HuH-7.5 (cell line): ENCODE data around the gene DRD4.

Source experiments
- DNase-seq: peaks from one replicate; pipeline ENCODE4 v3.0.0; 2011; ENCODE audit warnings: low spot score

Gene DRD4

DNA sequence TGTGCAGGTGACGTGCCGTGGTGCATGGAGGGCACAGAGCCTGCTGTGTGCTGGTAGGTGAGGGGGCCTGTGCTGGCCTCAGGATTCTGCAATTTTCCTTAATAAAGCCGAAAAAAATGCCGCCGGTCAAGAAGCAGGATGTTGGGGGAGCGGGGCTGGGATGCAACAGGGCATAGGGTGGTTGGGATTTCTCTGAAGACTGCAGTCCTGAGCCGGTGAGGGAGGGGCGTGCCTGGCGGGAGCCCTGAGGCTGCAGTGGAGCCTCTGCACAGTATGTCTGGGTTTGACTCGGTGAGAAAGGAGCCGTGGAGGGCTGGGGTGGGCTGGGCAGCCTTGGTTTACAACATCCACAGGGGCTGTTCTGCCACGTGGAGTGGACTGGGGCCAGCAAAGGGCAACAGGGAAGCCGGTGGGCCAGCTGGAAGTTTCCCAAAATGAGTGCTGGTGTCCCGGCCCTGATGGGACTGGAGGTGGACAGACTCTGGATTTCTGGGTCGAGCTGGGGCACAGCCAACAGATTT is 13.7 kb upstream of the DRD4 start:
- no peak for DNase-seq

- no peak for DNase-seq
Observed at GRCh38 chr11:623999-624704, 12.9 kb upstream of the DRD4 start.

GRCh38 chr11:624705-625635 is 12.1 kb upstream of the DRD4 start, which contains the start of gene CDHR5:
CDHR5 (minus strand) TSS chr11:624955; CDS start chr11:624902, 53 bp downstream.
- no peak for DNase-seq

DNA sequence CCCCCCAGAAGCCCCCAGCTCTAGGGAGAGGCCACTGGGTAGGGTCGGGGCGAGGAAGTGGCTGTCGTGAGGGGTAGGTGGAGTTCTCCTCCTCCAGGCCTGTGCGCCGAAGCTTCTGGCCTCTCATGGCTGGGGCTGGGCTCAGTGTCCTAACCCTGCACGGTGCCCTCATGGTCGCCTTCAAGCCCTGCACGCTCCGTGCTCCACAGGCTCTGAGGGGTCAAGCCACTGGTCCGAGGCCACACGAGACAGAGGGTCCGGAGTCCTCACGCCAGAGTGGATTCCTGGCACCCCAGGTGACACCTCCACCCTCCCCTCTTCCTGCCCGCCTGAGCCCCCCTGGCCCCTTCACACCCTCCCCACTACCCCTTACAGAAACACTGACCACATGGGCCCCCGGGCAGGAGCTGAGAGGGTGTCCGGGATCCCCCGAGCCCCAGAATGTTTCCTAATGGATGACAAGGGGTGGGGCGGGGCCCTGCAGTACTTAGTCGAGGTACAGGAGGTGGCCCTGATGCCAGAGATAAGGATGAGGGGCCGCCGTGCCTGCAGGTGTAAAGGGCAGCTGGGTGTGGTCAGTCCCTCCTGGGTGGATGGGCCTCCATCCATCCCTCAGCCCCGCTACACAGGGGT is 11.3 kb upstream of the DRD4 start:
- no peak for DNase-seq

GRCh38 chr11:626475-627307 is 10.4 kb upstream of the DRD4 start, which contains the start of gene SCT:
SCT (minus strand) TSS chr11:627181; CDS start chr11:627143, 38 bp downstream.
- DNase-seq = no peak

DNA sequence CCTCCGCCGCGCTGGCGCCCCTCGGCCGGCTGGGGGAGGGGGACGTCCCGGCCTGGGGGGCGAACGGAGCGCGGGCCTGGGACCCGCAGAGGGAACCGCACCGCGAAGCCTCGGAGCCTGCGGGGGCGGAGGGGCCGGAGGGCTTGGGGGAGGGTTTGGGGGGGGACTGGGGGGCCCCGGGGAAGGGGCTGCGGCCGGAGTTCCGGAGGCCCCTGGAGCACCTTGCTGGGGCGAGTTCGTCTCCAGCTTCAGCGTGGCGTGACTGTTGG is 9.8 kb upstream of the DRD4 start:
- no peak for DNase-seq

DNA sequence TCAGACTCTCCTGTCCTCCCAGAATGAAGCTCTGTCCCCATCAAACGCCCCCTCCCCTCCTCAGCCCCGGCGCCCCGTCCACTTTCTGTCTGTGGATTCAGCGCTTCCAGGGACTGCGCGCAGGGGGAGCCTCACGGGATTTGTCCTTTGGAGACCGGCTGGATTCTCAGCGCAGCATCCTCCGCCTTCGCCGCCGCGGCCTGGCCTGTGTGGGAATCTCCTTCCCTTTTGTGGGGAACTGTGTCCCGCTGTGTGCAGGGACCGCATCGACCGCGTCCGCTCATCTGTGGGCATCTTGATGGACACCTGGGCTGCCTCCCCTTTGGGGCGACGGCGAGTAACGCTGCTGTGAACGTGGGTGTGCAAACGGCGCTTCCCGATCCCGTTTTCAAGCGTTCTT is 9.0 kb upstream of the DRD4 start:
- no peak for DNase-seq

GRCh38 chr11:629237-629583 is 7.9 kb upstream of the DRD4 start:
- no peak for DNase-seq

- DNase-seq = no peak
Observed at GRCh38 chr11:630871-631270, 6.2 kb upstream of the DRD4 start.

GRCh38 chr11:635945-636510 is 1.0 kb upstream of the DRD4 start:
- no peak for DNase-seq

DNA sequence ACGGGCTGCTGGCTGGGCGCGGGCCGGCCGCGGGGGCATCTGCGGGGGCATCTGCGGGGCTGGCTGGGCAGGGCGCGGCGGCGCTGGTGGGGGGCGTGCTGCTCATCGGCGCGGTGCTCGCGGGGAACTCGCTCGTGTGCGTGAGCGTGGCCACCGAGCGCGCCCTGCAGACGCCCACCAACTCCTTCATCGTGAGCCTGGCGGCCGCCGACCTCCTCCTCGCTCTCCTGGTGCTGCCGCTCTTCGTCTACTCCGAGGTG is 194 bp downstream of the DRD4 start:
- no peak for DNase-seq

DNA sequence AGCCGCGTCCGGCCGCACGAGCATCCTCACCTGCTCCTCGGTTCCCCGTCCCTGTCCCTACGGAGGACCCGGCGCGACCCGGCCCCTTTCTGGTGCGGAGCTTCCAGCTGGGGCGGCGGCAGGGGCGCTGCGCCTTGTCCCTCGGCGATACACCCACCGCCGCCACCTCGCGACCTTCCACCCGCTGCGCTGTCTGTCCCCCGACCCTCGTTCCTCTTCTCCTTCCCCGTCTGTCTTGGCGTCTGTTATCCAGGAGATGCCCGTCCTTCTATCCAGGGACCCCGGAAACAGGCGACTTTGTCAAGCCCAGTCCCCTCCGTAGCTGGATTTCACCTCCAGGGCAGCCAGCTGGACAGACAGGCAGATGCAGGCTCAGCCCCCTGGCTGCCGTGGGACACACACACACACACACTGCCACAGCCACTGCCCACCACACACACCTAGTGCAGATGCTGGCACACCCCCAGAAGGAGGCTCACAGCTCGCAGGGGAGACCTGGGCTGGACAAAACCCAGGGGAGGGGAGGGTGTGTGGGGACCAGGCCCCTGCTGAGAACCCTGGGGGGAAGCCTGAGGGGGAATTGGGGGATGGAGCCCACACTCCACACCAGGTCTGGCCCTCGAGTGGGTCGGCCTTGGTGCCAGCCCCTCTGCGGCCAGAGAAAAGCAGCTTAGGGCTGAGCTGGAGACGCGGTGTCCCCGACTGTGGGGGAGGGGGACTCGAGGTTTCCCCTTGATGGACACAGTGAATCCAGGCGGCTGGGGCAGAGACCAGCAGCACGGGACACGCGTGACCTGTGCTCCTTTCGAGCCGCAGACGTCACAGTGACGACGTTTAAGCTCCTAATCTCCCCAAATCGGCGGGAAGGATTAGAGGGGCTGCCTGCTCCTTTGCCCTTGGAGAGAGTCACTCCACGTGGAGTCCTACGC is 788 bp downstream of the DRD4 start:
- no peak for DNase-seq

GRCh38 chr11:638631-639331 is 1.7 kb downstream of the DRD4 start:
- DNase-seq = no peak

DNA sequence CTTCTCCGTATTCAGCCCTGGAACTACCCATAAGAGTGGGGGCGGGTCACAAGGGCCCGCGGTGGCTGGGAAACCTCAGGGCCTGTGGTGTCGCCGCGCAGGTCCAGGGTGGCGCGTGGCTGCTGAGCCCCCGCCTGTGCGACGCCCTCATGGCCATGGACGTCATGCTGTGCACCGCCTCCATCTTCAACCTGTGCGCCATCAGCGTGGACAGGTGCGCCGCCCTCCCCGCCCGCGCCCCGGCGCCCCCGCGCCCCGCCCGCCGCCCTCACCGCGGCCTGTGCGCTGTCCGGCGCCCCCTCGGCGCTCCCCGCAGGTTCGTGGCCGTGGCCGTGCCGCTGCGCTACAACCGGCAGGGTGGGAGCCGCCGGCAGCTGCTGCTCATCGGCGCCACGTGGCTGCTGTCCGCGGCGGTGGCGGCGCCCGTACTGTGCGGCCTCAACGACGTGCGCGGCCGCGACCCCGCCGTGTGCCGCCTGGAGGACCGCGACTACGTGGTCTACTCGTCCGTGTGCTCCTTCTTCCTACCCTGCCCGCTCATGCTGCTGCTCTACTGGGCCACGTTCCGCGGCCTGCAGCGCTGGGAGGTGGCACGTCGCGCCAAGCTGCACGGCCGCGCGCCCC is 2.4 kb downstream of the DRD4 start:
- no peak for DNase-seq

DNA sequence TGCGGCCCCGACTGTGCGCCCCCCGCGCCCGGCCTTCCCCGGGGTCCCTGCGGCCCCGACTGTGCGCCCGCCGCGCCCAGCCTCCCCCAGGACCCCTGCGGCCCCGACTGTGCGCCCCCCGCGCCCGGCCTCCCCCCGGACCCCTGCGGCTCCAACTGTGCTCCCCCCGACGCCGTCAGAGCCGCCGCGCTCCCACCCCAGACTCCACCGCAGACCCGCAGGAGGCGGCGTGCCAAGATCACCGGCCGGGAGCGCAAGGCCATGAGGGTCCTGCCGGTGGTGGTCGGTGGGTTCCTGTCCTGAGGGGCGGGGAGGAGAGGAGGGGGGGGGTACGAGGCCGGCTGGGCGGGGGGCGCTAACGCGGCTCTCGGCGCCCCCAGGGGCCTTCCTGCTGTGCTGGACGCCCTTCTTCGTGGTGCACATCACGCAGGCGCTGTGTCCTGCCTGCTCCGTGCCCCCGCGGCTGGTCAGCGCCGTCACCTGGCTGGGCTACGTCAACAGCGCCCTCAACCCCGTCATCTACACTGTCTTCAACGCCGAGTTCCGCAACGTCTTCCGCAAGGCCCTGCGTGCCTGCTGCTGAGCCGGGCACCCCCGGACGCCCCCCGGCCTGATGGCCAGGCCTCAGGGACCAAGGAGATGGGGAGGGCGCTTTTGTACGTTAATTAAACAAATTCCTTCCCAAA is 3.1 kb downstream of the DRD4 start:
- no peak for DNase-seq

- no peak for DNase-seq
Observed at GRCh38 chr11:641806-642370, 4.8 kb downstream of the DRD4 start.

DNA sequence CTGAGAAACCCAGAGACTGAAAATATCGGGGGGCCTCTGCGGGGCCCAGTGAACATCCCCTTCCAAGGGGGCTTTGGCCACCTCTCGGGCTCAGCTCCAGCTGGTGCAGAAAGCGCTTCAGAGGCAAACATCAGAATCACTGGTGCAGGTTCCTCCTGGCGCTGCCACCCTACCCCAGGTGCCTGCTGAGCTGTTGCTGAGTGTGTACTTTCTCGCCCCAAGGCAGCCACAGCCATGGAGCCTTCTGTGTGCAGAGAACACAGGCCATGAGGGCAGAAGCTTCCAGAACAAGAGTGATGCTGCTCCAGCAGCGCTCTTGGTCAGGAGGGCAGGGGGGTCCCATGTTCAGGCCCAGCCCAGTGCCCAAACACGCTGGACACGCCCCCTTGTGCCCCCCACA is 6.3 kb downstream of the DRD4 start:
- DNase-seq = no peak

GRCh38 chr11:643849-644738 is 7.0 kb downstream of the DRD4 start:
- no peak for DNase-seq
